ENCODE results near the gene NR3C1.

The NR3C1 gene

DNA sequence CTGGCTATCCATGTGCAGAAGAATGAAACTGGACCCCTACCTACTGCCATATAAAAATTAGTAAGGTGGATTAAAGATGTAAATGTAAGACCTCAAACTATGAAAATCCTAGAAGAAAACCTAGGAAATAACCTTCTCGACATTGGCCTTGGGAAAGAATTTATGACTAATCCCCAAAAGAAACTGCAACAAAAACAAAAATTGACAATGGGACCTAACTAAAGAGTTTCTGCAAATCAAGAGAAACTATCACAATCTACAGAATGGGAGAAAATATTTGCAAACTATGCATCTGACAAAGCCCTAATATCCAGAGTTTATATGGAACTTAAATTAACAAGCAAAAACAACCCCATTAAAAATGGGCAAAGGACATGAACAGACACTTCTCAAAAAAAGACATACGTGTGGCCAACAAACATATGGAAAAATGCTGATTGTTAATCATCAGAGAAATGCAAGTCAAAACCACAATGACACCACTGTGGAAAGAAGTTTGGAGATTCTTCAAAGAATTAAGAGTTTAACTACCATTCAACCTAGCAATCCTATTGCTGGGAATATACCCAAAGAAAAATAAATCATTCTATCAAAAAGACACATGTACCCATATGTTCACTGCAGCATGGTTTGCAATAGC is 98.5 kb downstream of the NR3C1 start:
- no peak for DNase-seq

DNA sequence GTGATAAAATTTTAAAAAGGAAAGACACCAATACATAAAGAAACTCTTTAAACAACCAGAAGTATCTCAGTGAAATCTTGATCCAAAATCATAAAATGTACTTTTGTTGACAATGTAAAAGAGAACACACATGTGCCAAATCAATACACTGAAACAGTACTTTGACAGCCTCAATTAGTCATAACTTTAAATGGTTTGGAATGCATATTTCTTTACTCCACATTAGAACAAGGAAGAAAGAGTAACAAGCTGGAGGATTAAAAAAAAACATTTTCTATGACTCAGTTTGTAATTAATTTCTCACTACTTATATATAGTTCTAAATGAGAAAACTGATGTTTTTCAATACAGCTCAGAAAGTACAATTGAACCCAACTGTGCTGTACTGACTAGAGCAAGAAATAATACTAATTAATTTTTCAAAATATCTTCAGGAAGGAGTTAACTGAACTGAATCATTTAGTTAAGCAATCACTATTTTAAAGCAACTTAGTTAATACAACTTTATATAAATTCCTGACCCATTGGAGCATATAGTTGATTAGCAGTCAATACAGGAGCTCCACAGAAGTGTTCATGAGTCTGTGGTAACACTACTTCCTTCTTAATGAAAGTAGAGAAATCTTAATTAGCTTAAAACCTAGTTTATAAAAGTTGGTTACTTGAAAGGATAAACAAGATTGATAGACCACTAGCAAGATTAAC is 101.0 kb downstream of the NR3C1 start:
- DNase-seq = no peak

DNA sequence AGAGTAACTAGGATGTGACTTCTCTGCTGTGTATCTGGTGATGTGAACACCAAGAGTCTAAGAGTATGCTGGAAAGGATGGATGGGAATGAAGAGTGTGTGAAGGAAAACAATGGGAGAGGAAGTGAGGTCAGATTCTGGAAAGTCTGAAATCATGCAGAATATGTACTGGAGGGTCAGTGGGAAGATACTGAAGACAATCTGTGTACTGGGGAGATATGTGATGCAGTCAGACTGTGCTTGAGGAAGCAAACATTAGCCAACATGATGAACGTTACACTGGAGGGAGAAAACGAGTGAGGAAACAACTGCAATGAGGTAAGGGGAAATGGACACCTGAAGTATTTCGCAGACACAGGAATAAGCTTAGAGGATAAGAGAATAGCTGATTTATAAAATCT is 105.7 kb downstream of the NR3C1 start:
- DNase-seq = no peak

DNA sequence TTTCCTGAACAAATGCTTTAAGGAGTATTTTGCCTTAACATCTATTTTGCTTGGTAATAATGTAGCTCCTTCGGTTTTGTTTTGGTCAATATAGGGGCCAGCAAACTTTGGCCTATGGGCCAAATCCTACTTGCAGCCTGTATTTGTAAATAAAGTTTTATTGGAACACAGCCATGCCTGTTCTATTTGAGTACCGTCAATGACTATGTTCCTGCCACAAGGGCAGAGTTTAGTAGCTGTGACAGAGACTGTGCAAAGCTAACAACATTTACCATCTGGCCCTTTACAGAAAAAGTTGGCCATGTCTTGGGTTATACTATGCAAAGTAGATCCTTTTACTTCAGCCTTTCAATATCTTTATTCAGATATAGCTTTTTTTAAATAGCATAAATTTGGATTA is 113.4 kb downstream of the NR3C1 start:
- DNase-seq = no peak

DNA sequence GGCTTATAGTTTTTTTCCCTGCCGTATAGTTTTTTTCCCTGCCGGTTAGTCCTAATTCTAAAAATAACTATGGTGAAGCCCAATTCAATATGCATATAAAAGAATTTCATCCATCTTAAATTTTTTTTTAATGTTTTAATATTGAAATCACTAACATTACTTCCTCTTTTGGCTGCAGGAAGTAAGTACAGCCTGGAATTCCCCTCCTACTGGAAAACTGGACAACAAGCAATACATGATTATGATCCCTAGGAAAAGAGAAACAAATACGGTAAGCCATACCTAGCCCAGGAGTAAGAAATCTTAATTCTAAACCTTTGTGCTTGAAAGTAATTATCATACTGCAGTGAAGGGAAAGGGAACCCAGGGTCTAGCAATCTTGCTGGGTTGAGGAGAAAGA is 119.0 kb downstream of the NR3C1 start:
- DNase-seq = no peak

DNA sequence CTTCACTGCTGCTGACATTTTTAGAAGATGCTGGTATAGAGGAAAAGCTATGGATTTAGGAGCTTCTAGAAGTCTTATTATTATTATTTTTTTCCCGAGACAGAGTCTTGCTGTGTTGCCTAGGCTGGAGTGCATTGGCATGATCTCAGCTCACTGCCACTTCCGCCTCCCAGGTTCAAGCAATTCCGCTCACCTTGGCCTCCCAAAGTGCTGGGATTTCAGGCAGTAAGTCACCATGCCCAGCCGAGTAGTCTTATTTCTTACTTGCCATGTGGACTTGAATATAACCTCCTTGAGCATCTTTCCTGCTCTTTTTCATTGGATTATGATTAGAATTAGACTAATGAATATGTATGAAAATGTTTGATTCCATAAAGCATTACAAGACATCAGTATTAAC is 119.5 kb downstream of the NR3C1 start:
- DNase-seq = no peak

DNA sequence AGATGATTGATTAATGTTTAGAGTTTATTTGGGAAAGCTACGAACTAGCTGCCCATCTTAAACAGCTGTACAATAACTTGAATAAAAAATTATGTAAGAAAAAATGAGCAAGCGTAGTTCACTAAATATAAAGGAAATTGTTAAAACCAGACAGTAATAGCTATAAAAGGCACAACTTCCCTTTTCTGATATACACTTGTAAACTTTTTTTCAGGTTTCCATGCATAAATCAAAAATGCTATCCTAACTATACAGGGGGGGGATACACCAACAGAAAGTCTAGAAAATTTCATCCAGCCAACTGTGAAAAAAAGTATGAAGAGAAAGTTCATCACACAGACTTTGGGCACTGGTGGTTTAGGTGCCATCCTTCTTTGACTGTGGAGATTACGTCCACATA is 122.3 kb downstream of the NR3C1 start:
- no peak for DNase-seq

DNA sequence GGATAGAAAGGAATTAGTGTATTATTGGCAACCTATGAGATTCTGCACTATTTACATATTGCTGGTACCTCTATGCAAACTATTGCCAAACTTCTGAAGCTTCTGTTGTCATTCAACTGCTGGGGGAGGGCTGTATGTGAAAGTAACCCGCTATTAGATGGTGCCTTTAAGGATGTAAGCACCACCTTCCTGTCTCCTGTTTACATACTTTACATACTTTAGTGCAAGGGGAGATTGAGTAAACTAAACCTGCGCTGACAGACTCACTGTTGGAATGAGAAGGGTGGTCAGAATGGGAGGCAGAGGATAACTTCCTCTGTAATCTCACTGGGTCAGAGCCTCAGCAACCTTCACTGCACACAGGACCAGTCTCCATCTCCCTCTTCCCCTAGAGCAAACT is 123.8 kb downstream of the NR3C1 start:
- DNase-seq = no peak

DNA sequence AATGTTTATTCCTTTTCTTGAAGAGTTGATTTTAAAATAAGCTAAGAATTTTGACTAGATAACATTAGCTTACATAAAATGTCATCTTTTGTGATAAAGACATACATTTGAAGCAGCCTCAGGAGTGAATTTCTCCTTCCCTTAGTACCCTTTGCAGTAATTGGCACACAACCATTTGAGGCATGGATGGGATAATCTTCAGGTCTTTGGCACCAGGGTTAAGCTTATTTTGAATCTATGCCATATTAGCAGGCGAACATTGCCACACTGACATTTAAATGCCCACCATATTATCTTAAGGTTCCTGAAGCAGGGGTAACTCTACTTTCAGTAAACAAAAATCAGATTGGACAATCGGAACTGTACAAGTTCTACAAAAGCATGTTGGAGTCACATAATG is 126.0 kb downstream of the NR3C1 start:
- no peak for DNase-seq

DNA sequence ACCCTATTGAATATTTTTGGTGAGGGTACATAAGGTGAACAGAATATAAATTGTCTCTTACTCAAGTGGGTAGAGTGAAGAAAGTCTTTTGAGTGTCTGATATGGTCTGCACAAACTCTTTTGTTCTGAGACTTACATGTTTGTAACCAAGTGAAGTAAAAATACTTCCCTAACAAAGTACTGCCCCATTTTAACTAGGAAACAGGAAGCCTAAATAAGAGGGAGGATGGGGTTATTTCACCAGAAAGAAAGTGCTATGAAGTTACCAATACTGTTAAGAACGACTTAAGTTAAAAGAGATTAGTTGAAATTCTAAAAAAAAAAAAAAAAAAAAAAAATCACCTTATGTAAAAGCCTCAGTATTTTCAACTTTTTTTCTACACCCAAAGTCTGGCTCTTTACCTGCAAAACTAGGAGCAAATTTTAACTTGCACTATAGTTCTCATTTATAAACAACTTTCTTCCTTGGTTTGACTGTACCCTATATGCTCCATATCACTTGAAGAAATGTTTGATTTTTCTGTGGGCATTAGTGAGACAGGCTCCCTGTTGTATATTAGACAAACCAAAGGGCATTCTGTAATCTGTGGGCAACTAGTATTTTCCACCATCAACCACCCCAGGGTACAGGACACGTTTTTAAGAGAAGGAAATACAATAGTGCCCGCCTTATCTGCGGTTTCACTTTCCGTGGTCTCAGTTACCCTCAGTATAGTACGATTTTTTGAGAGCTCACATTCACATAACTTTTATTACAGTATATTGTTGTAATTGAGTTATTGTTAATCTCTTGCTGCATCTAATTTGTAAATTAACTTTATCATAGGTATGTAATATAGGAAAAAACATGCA is 127.7 kb downstream of the NR3C1 start:
- DNase-seq = no peak

DNA sequence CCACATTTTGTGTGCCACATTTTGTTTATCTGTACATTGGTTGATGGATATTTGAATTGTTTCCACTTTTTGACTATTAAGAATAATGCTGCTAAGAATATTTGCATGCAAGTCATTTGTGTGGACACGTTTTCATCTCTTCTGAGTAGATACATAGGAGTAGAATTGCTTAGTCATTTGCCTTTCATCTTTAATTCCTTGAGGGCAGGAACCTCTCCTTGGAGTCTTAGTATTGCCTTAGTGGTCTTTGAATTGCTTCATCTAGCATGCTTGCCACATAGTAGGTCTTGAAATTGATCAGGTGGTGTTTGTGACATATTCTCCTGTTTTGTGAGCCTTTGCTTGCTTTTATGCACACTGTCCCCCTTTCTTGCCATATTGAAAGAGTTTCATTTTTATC is 128.5 kb downstream of the NR3C1 start:
- no peak for DNase-seq

DNA sequence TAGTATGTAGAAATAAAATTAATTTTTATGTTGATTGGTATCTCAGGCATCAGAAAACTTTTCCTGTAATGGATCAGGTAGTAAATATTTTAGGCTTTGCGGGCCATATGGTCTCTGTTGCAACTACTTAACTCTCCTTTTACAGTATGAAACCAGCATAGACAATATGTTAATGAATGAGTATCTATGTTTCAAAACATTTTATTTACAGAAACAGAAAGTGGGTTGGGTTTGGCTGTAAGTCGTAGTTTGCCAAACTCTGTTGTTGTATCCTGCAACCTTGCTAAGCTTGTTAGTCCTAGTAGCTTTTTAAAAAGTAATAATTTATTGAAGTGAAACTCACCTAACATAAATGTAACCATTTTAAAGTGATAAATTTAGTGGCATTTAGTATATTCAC is 132.1 kb downstream of the NR3C1 start:
- no peak for DNase-seq

DNA sequence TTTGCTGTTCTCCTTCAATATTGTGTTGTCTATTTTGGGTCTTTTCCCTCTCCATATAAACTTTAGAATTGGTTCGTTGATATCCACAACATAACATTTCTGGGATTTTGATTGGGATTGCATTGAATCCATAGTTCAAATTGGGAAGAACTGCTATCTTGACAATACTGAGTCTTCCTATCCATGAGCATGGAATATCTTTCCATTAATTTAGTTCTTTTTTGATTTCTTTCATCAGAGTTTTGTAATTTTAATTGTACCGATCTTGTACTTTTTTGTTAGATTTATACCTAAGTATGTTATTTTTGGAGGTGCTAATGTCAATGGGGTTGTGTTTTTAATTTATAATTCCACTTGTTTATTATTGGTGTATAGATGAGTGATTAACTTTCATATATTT is 135.1 kb downstream of the NR3C1 start:
- no peak for DNase-seq

DNA sequence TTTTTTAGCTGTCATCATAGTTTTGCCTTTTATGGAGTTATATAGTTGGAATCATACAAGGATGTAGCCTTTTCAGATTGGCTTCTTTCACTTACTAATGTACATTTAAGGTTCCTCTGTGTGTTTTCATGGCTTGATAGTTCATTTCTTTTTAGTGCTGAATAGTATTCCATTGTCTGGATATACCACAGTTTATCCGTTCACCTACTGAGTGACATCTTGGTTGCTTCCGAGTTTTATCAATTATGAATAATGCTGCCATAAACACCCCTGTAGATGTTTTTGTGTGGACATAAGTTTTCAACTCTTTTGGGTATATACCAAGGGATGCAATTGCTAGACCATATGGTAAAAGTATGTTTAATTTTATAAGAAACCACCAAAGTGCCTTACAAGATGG is 136.3 kb downstream of the NR3C1 start:
- no peak for DNase-seq

DNA sequence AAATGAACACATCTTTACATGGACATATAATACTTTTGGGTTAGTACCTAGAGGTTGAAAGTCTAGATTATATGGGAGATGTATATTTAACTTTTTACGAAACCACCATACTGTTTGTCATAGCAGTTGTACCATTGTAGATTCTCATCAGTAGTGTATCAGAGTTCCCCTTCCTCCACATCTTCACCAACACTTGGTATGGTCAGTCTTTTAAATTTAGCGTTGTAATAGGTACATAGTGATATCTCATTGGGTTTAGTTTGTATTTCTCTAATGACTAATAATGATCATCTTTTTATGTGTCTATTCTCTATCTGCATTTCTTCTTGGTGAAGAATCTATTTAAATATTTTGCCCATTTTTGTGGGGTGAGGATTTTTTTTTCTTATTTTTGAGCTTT is 137.5 kb downstream of the NR3C1 start:
- no peak for DNase-seq

DNA sequence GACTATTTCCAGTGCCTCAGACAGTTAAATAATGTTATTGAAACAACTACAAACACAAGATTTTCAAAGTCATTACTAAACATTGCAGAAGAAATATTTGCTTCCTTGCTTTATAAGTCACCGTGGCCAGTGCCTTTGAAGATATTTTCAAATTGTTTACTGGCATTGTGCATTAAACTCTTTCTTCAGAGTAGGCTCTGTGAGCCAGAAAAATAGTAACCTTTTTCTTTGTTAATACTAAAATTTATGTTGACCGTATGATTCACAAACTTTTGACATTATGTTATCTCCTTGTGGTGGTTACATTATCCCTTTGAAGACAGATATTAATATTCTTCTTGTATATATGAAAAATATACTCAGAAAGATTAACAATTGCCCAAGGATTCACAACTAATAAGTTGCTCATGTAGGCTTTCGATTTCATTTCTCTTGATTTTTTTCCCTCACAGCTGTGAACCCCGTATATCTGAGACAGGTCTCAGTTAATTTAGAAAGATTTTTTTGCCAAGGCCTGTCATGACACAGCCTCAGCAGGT is 140.1 kb downstream of the NR3C1 start:
- DNase-seq = no peak

DNA sequence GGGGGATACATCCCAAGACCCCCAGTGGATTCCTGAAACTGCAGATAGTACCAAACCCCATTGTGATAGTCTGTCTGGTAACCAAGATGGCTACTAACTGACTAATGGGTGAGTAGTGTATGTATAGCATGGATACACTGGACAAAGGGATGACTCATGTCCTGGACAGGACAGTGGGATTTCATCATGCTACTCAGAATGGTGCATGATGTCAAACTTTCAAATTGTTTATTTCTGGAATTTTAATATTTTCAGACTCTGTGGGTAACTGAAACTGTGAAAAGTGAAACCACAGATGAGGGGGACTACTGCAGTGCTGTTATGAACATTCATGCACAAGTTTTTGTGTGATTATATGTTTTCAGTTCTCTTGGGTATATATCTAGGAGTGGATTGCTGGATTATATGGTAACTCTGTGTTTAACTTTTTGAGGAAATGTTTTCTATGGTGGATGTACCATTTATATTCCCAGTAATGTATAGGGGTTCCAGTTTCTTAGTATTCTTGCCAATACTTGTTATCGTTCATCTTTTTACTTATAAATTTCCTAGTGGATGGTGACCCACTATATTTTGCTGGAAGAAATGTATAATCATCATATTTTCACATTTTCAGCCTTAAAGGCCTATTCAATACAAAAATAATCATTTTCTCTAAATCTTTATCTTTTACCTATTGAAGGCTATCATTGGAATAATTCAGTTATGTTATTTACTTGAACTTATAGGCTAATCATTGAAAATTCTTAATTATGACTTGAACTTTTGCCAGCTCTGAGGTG is 140.9 kb downstream of the NR3C1 start:
- DNase-seq = no peak

DNA sequence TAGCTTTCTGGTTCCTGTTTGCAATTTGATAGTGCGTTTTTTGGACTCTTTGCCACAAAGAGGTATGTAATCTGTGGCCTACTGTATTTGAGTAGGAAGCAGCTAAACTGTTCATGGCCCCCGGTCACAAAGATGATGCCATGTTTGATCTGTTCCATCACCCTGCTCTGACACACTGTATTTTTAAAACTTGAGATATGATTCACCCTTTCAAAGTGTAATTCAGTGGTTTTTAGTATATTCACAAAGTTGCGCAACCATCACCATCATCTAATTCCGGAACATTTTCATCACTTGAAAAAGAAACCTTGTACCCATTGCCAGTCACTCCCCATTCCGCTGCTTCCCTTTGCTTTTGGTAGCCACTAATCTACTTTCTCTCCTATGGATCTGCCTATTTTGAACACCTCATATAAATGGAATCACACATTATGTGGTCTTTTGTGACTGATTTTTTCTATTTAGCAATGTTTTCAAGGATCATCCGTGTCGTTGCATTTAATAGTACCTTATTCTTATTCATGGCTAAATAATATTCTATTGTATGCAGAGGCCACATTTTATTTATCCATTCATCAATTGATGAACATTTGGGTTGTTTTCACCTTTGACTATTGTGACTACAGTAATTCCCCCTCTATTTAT is 141.6 kb downstream of the NR3C1 start:
- no peak for DNase-seq

DNA sequence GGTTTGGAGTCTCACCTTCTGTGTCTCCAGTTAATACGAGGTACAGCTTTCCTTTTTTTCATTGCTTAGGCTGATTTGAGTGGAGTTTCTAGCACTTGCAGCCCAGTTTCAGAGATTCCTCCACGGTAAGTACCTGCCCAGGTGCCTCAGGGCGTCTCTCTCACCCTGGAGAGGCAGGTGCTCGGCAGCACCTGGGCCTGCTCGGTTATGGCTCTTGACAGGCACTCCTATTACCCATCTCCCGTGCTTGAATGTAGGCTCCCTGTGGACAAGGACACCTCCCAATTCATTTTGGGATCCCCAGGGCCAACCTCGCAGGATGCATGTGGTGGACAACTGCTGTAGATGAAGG is 144.3 kb downstream of the NR3C1 start:
- no peak for DNase-seq

DNA sequence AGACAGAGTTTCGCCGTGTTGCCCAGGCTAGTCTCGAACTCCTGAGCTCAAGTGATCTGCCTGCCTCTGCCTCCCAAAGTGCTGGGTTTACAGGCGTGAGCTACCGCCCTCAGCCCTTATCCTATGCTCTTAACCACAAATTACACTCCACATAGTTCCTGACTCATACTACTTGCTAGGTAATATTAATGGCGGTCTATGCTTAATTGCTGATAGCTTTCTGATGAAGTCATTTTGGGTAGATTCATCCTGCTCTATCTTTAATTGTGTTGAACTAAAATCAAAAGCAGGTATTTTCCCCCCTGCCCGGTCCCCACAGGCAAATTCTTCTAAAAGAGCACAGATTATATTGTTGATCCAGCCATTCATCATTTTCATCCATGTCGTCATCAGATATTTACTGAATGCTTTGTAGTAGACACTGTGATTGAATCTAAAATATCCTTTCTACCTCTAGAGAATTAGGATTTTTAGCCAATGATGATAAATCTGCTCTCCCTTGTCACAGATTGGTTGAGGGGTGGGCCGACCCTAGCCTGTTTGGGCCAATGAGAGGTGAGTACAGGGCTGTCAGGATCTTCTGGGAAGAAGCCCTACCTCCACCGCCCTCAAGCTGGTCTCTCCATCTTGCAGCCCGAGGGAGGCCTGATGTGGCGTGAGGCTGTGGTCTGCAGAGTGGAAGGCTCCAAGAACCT is 144.8 kb downstream of the NR3C1 start:
- no peak for DNase-seq

DNA sequence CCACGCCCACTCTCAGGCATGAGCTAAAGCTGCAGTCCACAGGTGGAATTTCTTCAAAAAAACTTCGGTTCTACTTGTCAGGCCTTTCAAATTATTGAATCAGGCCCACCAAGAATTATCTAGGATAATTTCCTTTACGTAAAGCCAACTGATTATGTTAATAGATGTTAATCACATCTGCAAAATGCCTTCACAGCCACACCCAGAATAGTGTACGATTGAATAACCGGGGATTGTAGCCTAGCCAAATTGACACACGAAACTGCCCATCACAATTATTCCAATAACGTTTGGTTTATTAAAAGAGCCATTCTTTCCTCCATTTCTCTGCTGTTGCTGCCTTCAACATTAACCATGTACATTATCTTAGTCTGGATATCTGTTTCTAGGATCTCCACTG is 148.7 kb downstream of the NR3C1 start:
- DNase-seq = no peak

DNA sequence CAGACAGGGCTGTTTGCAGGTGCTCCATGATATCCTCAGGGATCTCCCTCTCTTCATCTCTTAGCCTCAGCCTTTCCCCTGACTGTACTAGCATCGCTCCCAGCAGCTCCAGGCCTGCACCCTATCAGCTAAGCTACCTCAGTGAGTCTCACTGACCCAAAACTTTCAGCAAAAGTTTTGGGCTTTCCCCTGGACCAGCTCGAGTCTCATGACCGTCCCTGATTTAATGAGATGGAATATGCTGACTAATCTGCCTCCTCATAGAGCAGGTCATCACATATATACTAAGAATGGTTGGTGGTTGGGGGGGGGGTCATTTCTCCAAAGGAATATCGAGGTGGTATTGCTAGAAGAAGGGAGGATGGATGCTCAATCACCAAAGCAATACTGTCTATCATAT is 151.5 kb downstream of the NR3C1 start:
- no peak for DNase-seq

Data from activated effector memory CD4-positive, alpha-beta T cell treated with Interleukin-2 at 50 U/mL for 16 hours (primary cell).